ACC112 (cell line): ENCODE measurements around the gene ASPHD1.
"Not testable (repeated sequence)": the region's sequence is repeated elsewhere in the genome, so short reads cannot be mapped to it uniquely, and the experiment has no call there.

Experiments used
- H2AFZ ChIP-seq: fragments of 200-600 bp; sonication (generic); one replicate; pipeline ENCODE4 v1.6.0; 2017; ENCODE audit warnings: antibody characterized with exemption, low read length; ENCODE audit not compliant: unreplicated experiment
- H3K27ac ChIP-seq: fragments of 200-600 bp; sonication (generic); 2 replicates; pipeline ENCODE4 v1.5.1; 2014; ENCODE audit warnings: low read depth, mild to moderate bottlenecking, antibody characterized with exemption, low read length, moderate library complexity
- H3K27me3 ChIP-seq: fragments of 200-600 bp; sonication (generic); 2 replicates; pipeline ENCODE4 v1.6.1; 2014; ENCODE audit warnings: mild to moderate bottlenecking, antibody characterized with exemption, low read length, moderate library complexity, mixed read lengths; ENCODE audit not compliant: insufficient read depth
- H3K36me3 ChIP-seq: fragments of 200-600 bp; sonication (generic); 2 replicates; pipeline ENCODE4 v1.6.1; 2016; ENCODE audit warnings: mild to moderate bottlenecking, antibody characterized with exemption, low read length, moderate library complexity, mixed read lengths; ENCODE audit not compliant: insufficient read depth
- H3K4me1 ChIP-seq: fragments of 200-600 bp; sonication (generic); one replicate; pipeline ENCODE4 v1.6.1; 2016; ENCODE audit warnings: low read length, mixed read lengths; ENCODE audit not compliant: insufficient read depth, unreplicated experiment, control insufficient read depth
- H3K4me3 ChIP-seq: fragments of 200-600 bp; sonication (generic); 2 replicates; pipeline ENCODE4 v1.5.1; 2014; ENCODE audit warnings: mild to moderate bottlenecking, low read depth, low read length
- H3K79me2 ChIP-seq: fragments of 200-600 bp; sonication (generic); one replicate; pipeline ENCODE4 v1.6.0; 2016; ENCODE audit warnings: low read length; ENCODE audit not compliant: control insufficient read depth, unreplicated experiment, insufficient read depth

Gene ASPHD1

DNA sequence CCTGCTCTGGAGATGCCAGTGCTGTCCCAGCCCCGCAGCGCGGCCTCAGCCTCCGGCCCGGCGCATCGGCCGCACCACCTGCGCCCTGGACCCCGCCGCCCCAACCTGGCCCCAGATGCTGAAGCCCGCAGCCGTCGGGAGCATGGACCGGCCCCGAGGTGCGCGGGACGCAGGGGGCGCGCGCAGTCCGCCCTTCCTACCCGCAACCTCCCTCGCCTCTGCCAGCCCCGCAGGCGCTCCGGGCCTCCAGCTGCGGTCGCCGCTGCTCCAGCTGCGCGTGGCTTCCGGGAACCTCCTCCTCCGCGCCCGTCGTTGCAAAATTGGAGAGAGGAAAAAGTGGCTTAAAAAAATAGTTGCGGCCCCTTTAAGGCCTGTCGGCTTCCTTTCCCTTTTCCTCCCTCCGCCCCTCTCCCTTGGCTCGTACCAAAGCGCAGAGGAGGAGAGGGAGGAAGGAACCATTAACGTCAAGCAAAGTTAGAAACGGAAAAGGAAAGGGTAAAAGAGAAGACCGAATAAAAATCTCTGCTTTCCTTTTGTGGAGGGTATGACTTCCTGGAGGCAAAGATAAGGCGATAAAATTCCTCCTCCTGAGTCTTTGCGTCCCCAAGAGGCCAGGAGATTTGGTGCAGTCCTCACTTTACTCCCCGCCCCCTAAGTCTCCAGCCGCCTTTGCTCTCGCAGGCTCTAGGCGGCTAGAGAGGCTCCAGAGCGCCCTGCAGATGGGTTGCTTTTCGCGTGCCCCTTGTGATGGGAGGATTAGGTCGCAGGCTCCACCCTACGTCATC is 37.2 kb upstream of the ASPHD1 start, which contains the start of gene CDIPT:
TSS of gene CDIPT (minus strand) at position 343 of the 785 bp plus-strand sequence. CDS start 369 bp downstream, outside the sequence.
- Histone ChIP-seq H3K4me1 (peaks cover 4% of the 10 kb centered on the region), H3K79me2 (peaks cover 15% of the 10 kb centered on the region), H3K27ac (peak within 1 kb of the TSS; percentile 84), H3K4me3 (peak within 1 kb of the TSS; percentile 86), H3K27me3 (no peaks in the 10 kb centered on the region), H2AFZ (peak within 1 kb of the TSS; percentile 66), H3K36me3 (no peaks in the 10 kb centered on the region; the same call in 1 of the 2 replicates)

DNA sequence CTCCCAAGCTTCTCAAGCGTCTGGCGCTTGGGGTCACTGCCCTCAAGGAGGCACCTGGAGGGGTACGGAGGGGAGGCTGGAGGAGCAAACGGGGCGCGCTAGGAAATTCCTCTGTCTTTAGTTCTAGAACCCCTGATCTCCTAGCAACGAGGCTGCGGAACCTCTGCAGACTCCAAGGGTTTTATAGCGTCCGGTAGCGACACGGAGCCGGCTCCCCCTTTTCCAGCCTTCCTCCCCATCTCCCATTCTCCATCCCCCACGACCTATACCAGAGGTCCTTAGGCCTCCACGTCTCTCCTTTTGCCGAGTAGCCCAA is 36.7 kb upstream of the ASPHD1 start:
- Histone ChIP-seq H3K27ac (no peak overlapping the region), H3K4me1 (peaks cover 4% of the 10 kb centered on the region), H3K4me3 (peak overlapping the region; percentile 86), H3K27me3 (no peaks in the 10 kb centered on the region), H3K36me3 (no peaks in the 10 kb centered on the region; the same call in 1 of the 2 replicates), H2AFZ (peak overlapping the region; percentile 66), H3K79me2 (peaks cover 15% of the 10 kb centered on the region)

DNA sequence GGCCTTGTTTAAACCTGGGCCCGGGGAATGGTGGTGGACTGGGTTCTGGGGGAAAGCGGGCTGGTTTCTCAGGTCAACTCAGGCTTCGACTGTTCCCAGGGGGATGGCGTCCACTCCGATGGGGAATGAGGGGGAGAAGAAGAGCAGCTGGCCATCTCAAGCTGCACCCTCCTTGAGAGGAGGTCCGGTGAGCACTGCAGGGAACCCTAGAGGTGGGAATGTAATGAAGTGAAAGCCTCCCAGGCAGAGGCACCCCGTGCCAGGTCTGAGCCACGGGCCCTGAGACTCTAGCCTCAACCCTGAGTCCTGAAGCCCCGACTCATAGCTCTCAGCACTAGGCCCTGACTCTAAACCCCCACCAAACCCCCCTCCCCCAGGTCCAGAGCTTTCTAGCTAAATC is 36.1 kb upstream of the ASPHD1 start:
- H2AFZ ChIP-seq = no peak overlapping the region
- H3K79me2 ChIP-seq = peaks cover 15% of the 10 kb centered on the region
- H3K4me3 ChIP-seq = no peak overlapping the region
- peaks cover 4% of the 10 kb centered on the region for H3K4me1 ChIP-seq
- H3K36me3 ChIP-seq = no peaks in the 10 kb centered on the region; the same call in 1 of the 2 replicates
- H3K27me3 ChIP-seq = no peaks in the 10 kb centered on the region
- H3K27ac ChIP-seq = no peak overlapping the region

DNA sequence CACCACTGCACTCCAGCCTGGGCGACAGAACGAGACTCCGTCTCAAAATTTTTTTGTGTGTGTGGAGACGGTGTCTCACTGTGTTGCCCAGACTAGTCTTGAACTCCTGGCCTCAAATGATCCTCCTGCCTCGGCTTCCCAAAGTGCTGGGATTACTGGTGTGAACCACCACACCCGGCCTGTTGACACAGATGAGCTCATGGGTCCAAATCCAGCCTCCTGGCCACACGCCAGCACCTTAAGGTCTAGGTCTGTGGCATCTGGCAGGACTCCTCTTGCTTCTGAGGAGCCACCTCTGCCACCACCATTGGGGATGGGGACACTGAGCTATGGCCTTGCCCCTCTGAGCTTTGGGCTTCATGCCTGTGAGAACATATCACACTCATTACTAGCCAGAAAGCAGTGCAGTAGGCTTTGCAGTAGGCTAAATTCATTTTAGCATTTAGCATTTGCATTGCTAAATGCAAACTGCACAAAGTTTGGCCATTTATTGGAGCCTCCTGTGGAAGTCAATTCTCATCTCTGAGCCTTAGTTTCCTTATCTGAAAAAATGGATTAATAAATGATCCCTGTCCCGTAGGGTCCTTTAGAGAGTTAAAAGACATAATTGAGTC is 31.8 kb upstream of the ASPHD1 start:
- no peaks in the 10 kb centered on the region for H3K36me3 ChIP-seq
- H3K27me3 ChIP-seq = no peaks in the 10 kb centered on the region
- H3K79me2 ChIP-seq = no peaks in the 10 kb centered on the region
- H3K4me3 ChIP-seq = no peak overlapping the region
- H3K4me1 ChIP-seq = no peaks in the 10 kb centered on the region
- H3K27ac ChIP-seq = no peak overlapping the region
- H2AFZ ChIP-seq = no peak overlapping the region

DNA sequence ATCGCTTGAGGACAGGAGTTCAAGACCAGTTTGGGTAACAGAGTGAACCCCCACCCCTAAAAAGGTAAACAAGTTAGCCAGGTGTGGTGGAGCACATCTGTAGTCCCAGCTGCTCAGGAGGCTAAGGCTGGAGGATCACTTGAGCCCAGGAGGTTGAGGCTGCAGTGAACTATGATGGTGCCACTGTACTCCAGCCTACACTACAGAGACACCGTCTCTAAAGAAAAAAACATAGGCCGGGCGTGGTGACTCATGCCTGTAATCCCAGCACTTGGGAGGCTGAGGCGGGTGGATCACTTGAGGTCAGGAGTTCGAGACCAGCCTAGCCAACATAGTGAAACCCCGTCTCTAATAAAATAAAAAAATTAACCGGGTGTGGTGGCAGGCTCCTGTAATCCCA is 31.2 kb upstream of the ASPHD1 start:
- H3K27ac ChIP-seq, H2AFZ ChIP-seq, H3K36me3 ChIP-seq, H3K4me1 ChIP-seq, H3K4me3 ChIP-seq, H3K27me3 ChIP-seq, H3K79me2 ChIP-seq: not testable (repeated sequence)

DNA sequence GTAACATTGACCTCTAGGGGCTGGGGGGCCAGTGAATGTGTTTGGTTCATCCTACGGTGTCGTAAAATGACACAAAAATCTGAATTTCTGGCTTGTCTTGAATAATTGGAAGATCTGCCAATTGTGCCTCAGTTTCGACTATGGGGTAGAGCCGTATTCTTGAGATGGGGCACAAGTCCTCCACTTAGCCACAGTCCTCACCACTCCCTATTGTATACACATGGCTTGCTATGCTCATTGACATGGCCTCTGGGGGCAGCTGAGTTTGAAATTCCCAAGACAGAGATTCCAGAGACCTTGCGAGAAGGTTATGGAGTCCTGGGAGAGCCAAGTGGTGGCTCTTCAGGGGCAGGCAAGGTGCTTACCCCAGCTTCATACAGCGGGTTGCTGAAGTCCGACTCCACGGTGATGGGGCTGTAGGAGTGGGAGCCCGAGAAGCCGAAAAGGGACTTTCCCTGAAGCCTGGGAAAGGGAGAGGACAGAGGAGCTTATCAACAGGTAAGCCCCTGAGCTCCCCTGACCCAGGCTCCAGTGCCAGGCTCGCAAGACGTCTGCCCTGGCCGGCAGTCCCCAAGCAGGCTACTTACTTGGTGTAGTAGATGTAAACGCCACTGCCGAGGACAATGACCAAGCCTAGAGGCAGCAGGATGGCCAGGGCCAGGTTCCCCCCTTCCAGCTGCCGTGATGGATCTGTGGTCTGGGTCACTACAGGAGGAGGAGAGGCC is 28.3 kb upstream of the ASPHD1 start:
- Histone ChIP-seq H3K27ac (no peak overlapping the region), H3K36me3 (no peaks in the 10 kb centered on the region), H2AFZ (no peak overlapping the region), H3K27me3 (peaks cover 12% of the 10 kb centered on the region), H3K4me1 (no peaks in the 10 kb centered on the region), H3K4me3 (no peak overlapping the region), H3K79me2 (no peaks in the 10 kb centered on the region)

DNA sequence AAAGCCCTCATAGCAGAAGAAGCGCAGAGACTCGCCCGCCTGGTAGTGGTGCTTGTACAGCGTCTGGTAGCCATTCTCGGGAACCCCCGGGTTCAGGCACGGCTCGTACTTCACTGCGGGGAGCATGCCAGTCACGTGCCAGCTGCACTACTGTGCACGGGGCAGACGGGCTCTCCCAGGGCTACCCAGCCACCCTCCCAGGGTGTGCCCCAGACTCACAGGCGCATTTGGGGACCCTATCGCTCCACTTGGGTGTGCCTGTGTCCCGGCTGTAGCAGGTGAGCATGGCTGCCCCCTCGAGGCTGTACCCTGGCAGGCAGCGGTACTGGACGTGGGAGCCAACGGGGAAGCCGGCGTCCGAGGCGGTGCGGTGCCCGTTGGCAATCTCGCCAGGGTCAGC is 27.0 kb upstream of the ASPHD1 start:
- H3K27ac ChIP-seq = no peak overlapping the region
- H3K79me2 ChIP-seq = no peaks in the 10 kb centered on the region
- no peaks in the 10 kb centered on the region for H3K4me1 ChIP-seq
- H3K4me3 ChIP-seq = no peak overlapping the region
- H2AFZ ChIP-seq = no peak overlapping the region
- H3K36me3 ChIP-seq = no peaks in the 10 kb centered on the region
- H3K27me3 ChIP-seq = peaks cover 25% of the 10 kb centered on the region

DNA sequence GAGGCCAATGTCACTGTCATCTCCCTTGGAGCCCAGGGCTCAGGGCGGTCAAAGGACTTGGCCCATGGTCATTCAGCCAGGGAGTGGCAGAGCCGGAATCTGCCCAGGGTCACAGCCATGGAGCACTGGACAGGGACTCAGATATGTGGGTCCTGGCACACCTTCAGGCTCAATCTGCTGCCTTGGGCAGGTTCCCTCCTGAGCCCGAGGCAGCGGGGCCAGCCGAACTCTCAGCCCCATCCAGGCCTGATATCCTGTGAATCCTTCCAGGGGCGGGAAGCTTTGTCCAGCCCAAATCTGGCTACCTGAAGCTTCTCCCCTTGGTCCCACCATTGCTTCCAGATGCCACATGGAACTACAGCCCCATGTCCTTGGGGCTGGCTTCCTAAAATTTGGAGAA is 25.1 kb upstream of the ASPHD1 start:
- Histone ChIP-seq H3K27me3 (peaks cover 25% of the 10 kb centered on the region), H3K4me1 (no peaks in the 10 kb centered on the region), H3K79me2 (no peaks in the 10 kb centered on the region), H3K4me3 (no peak overlapping the region), H3K36me3 (no peaks in the 10 kb centered on the region), H2AFZ (no peak overlapping the region), H3K27ac (no peak overlapping the region)

DNA sequence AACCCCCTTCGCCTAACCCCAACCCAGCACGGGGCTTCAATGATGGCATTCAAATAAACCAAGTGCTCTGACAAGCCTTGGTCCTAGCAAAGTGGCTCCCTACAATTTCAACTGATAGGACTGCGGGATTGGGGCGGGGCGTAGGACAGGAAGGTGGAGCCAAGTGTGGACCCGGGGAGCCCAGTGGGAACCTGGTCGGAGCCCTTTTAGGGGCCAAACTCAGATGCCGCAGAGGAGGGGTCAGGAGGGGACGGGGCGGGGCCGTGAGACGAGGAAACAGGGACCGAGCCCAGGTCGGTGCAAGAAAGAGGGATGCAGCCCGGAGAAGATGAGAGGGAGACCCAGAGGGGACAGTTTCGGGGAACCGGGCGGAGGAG is 24.1 kb upstream of the ASPHD1 start:
- H3K79me2 ChIP-seq = no peaks in the 10 kb centered on the region
- no peaks in the 10 kb centered on the region for H3K36me3 ChIP-seq
- H3K4me1 ChIP-seq = no peaks in the 10 kb centered on the region
- H2AFZ ChIP-seq = no peak overlapping the region
- no peak overlapping the region for H3K27ac ChIP-seq
- peak overlapping the region; percentile 58 for H3K4me3 ChIP-seq
- peaks cover 25% of the 10 kb centered on the region for H3K27me3 ChIP-seq

DNA sequence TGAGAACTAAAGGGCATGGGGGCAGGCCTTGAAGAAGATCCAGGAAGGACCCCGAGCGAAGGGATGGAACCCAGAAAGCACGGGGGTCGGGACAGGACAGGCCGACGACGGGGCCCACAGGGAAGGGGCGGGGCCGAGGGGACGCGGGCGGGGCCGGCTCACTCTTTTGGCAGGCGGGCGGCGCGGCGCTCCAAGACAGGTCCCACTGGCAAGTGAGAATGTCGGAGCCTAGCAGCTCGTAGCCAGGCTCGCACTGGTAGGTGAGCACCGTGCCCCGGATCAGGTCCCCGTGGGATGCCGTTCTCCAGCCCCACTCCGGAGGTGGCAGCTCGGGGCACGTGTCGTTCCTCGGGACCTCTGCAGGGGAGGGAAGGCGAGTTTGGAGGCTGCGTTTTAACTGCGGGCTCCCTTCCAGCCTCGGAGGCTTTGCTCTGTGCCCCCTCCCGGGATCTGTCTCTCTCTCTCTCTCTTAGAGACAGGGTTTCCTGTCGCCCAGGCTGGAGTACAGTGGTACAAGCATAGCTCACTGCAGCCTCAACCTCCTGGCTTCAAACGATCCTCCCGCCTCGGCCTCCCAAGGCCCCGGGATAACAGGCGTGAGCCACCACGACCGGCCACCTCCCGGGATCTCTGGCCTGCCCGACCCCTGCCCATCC is 23.6 kb upstream of the ASPHD1 start:
- H3K4me1 ChIP-seq = no peaks in the 10 kb centered on the region
- no peak overlapping the region for H3K27ac ChIP-seq
- H3K27me3 ChIP-seq = peaks cover 25% of the 10 kb centered on the region
- no peaks in the 10 kb centered on the region for H3K36me3 ChIP-seq
- peak overlapping the region; percentile 15 for H2AFZ ChIP-seq
- peak overlapping the region; percentile 58 for H3K4me3 ChIP-seq
- H3K79me2 ChIP-seq = no peaks in the 10 kb centered on the region
